Lower leg skin (tissue), 4 donors: Measurements from ENCODE around the gene FGF3. TPM values are rescaled to one million over a fixed set of nuclear protein-coding genes. Genes with fewer than 3 reads are reported as not detected.

ENCODE experiments used
- DNase-seq, 2 donors: peaks; one replicate each; pipeline ENCODE4 v3.0.0-alpha.2; 2019; ENCODE audit warnings: low spot score in 2 of 2
- H3K4me3 ChIP-seq: fragments of 200-600 bp; sonication (generic); 2 replicates; pipeline ENCODE4 v1.5.1; 2017; ENCODE audit warnings: mild to moderate bottlenecking, low read depth; ENCODE audit not compliant: poor library complexity, severe bottlenecking
- POLR2A ChIP-seq, 2 donors: fragments of 450-650 bp; IDR thresholded peaks; one replicate each; pipeline ENCODE4 v1.6.1; 2016 to 2017; ENCODE audit warnings: antibody characterized with exemption in 2 of 2, mild to moderate bottlenecking in 1 of 2, moderate library complexity in 1 of 2
- WGBS, 2 donors: methylation state at CpG; one replicate each; pipeline ENCODE4 v1.1.5; 2018; 5-methylcytosine and 5-hydroxymethylcytosine counted together
- intact Hi-C: fragments of 100-400 bp; cut with DNase I; formaldehyde crosslinking; loops from one replicate; pipeline ENCODE4 v1.15.0; 2023; ENCODE audit warnings: low total_unique reads
- total RNA-seq, 4 donors: library from RNA; depleted of rRNA; stranded (reverse); fragments of >200 nt; gene quantifications; one replicate each; pipeline ENCODE4 v1.1.0, GENCODE V29; 2016
- TF ChIP-seq, protein P1 (sequence below), 3 donors: fragments of 450-650 bp; IDR thresholded peaks; one replicate each; pipeline ENCODE4 v1.5.1; 2016; ENCODE audit warnings: antibody characterized with exemption in 3 of 3, mild to moderate bottlenecking in 3 of 3, moderate library complexity in 2 of 3

Gene FGF3
- total RNA-seq, 4 donors from 2014 or later: not detected

DNA sequence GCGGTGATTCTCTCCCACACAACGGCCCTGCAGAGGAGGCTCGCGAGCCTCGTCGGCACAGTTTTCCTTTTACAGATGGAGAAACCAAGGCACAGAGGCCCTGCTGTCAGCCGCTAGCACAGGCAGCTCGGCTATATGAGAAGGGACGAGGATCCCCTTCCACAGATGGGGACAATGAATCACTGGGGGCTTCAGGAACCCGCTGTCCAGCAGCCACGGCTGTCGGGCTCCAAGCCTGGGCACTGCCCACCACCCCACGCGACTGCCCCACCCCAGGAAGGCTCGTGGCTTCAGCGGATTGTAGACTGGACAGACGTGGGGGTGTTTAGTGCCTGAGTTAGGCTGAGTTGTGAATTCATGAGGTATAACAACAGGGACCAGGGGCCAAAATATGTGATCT lies 17.2 kb upstream of the FGF3 start:
- 88 to 93% methylated on average over 10 to 16 of the region's 17 CpGs for WGBS, 2 donors
- no peak overlapping the region for H3K4me3 ChIP-seq
- intact Hi-C loops: no loop called here
- DNase-seq: peak in 1 of 2 donors; percentile 67
- TF ChIP-seq, protein P1, sequence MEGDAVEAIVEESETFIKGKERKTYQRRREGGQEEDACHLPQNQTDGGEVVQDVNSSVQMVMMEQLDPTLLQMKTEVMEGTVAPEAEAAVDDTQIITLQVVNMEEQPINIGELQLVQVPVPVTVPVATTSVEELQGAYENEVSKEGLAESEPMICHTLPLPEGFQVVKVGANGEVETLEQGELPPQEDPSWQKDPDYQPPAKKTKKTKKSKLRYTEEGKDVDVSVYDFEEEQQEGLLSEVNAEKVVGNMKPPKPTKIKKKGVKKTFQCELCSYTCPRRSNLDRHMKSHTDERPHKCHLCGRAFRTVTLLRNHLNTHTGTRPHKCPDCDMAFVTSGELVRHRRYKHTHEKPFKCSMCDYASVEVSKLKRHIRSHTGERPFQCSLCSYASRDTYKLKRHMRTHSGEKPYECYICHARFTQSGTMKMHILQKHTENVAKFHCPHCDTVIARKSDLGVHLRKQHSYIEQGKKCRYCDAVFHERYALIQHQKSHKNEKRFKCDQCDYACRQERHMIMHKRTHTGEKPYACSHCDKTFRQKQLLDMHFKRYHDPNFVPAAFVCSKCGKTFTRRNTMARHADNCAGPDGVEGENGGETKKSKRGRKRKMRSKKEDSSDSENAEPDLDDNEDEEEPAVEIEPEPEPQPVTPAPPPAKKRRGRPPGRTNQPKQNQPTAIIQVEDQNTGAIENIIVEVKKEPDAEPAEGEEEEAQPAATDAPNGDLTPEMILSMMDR (IDR thresholded peaks at IDR 0.05): no peak
- no peak for TF ChIP-seq POLR2A (IDR thresholded peaks at IDR 0.05)

DNA sequence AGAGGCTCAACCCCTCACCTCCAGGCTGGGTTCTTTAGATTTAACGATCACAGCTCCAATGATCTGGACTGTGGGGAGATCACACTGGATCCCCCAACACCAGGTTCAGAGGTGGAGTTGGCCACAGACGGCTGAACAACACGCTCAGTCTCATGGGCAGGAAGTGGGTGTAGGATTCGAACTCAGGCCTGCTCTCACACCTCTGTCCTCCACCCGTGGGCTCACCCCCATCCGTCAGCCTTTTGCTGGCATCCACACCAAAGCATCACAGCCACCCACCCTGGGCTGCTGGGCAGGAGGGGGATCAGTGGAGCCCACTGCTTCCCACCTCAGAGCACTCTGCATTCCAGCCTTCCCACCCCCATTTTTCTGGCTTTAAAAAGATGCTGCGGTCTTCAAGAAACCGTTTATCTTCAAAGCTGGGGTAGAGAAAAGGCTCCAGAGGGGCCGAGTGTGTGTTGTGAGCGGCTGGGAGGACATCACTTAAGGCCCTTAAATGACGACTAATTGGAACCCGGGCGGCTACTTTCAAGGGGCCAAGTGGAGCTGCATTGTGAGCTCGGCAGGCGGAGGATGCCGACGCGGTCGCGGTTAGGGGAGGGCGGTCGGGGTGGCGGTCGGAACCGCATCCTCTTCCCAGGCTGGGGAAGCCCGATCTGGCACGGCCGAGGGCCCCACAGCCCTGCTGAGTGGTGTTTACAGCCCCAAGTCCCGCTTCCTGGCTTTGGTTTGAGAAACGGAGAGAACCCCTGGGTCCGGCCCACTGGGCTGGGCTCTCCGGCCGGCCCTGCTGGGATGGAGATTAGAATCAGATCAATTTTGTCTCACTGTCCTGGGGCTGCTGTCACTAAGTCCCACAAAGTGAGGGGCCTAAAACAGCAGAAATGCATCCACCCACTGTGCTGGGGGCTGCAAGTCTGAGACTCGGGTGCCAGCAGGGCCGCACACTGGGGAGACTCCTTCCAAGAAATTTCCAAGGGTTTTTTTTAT lies 15.9 kb upstream of the FGF3 start:
- WGBS, 2 donors: 44 to 47% methylated on average over 29 to 35 of the region's 35 CpGs
- no peak overlapping the region for H3K4me3 ChIP-seq
- peak in 1 of 2 donors; percentile 75 for DNase-seq
- intact Hi-C loops: no loop called here
- TF ChIP-seq, protein P1 (IDR thresholded peaks at IDR 0.05): no peak
- no peak for TF ChIP-seq POLR2A (IDR thresholded peaks at IDR 0.05)

DNA sequence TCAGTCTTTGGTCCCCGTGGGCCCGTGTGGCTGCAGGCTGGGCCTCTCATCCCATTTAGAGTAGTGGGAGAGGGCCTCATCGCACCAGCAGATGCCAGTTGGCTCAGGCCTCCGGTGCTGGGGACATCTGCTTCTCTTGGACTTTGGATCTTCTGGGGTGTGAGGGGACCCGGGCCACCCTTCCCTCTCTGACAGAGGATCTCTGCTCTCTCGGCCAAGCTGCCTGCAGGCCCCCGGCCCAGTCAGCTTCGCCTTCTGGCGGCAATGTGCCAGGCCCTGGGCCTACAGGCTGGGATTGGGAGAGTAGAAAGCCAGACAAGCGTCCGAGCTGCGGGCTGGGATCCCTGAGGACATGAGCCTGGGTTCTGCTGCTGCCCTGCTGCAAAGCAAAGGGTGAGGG lies 15.0 kb upstream of the FGF3 start:
- no peak overlapping the region for H3K4me3 ChIP-seq
- peak in 1 of 2 donors; percentile 65 for DNase-seq
- 80 to 82% methylated on average over 7 to 9 of the region's 12 CpGs for WGBS, 2 donors
- no peak for TF ChIP-seq POLR2A (IDR thresholded peaks at IDR 0.05)
- TF ChIP-seq, protein P1 (IDR thresholded peaks at IDR 0.05): no peak
- intact Hi-C loops: no loop called here

DNA sequence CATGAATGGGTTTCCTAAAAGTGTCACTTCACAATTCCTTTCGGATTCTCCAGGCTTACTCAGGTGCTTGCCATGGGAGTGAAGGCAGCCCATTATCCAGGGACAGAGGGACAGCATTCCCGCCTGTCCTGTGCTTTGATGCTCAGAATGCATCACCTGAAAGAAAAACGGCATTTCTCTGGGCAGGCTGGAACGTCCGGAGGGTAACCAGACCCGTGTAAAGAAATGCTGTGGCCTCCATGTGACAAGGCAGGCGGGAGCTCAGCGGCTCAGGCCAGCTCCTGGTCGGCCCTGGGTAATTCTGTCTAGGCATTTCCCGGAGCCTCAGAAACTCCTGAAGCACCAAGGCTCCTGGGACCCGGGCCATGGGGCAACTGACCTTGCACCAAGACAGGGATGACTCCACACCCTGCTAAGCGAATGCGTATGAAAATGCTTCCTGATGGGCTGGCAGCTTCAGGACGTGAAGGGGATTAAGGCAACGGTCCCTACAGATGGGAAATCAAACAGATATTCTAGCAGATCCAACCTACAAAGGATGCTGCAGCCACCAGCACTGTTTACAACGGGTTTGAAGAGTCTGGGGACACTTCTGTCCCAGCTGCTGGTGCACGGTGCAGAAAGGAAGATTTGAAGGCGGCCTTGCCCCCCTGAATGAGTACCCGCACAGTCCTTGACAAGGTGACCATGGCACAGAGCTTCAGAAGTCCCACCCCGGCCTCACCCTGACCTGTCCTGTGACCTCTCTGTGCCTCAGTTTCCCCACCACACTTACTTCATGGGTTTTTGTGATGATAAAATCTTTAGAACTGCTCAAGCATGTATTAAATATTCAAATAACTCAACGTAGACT lies 13.6 kb upstream of the FGF3 start:
- H3K4me3 ChIP-seq: no peak overlapping the region
- DNase-seq: peak in 1 of 2 donors; percentile 61
- 44 to 47% methylated on average over 21 of the region's 21 CpGs for WGBS, 2 donors
- intact Hi-C loops: no loop called here
- TF ChIP-seq POLR2A (IDR thresholded peaks at IDR 0.05): no peak
- TF ChIP-seq, protein P1 (IDR thresholded peaks at IDR 0.05): no peak

DNA sequence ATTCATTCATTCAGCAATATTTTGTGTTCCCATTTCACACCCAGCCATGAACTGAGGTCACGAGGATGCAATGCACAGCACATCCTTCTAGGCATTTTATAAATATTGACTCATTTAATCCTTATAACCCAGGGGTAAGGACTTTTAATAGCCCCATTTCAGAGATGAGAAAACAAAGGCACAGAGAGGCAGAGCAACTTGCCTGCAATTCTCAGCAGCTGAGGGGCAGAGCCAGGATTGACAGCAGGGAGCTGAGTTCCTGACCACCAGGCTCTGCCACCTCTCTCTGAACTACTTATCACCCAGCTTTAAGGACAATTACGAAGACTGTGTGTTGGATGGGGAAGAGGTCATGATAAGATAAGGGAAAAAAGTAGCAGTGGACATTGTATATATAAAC lies 12.8 kb upstream of the FGF3 start:
- intact Hi-C loops: no loop called here
- peak in 1 of 2 donors; percentile 18 for DNase-seq
- WGBS, 2 donors: 78 to 86% methylated on average over 2 of the region's 2 CpGs
- no peak overlapping the region for H3K4me3 ChIP-seq
- TF ChIP-seq, protein P1 (IDR thresholded peaks at IDR 0.05): no peak
